Ishikawa (cell line): ENCODE data around the gene MTX1.

Experiments
- CEBPB ChIP-seq: IDR thresholded peaks from 2 replicates; pipeline ENCODE4 v1.6.1; 2012
- CREB1 ChIP-seq: IDR thresholded peaks from 2 replicates; pipeline ENCODE4 v1.6.1; 2012; ENCODE audit warnings: low read depth
- EGR1 ChIP-seq: IDR thresholded peaks from 2 replicates; pipeline ENCODE4 v1.6.1; 2012
- EP300 ChIP-seq: IDR thresholded peaks from 2 replicates; pipeline ENCODE4 v1.6.1; 2012; ENCODE audit warnings: borderline replicate concordance
- FOXM1 ChIP-seq: IDR thresholded peaks from 2 replicates; pipeline ENCODE4 v1.6.1; 2012; ENCODE audit warnings: low read depth, borderline replicate concordance
- MAX ChIP-seq: IDR thresholded peaks from 2 replicates; pipeline ENCODE4 v1.6.1; 2012
- NFIC ChIP-seq: IDR thresholded peaks from 2 replicates; pipeline ENCODE4 v1.6.1; 2012
- RAD21 ChIP-seq: IDR thresholded peaks from 2 replicates; pipeline ENCODE4 v1.6.1; 2012; ENCODE audit warnings: low read depth
- REST ChIP-seq: IDR thresholded peaks from 2 replicates; pipeline ENCODE4 v1.6.1; 2012; ENCODE audit warnings: low read depth, mild to moderate bottlenecking
- TAF1 ChIP-seq: IDR thresholded peaks from 2 replicates; pipeline ENCODE4 v1.6.1; 2012; ENCODE audit warnings: low read depth, mild to moderate bottlenecking
- TCF12 ChIP-seq: IDR thresholded peaks from 2 replicates; pipeline ENCODE4 v1.6.1; 2012; ENCODE audit warnings: low read depth
- TEAD4 ChIP-seq: IDR thresholded peaks from 2 replicates; pipeline ENCODE4 v1.6.1; 2012
- USF1 ChIP-seq: IDR thresholded peaks from 2 replicates; pipeline ENCODE4 v1.6.1; 2012
- YY1 ChIP-seq: IDR thresholded peaks from 2 replicates; pipeline ENCODE4 v1.6.1; 2012; ENCODE audit warnings: low read depth
- ZBTB7A ChIP-seq: IDR thresholded peaks from 2 replicates; pipeline ENCODE4 v1.6.1; 2012; ENCODE audit warnings: low read depth

Gene MTX1

GRCh38 chr1:155210314-155211104, 2.0 kb downstream of the MTX1 start:
- no peak for TF ChIP-seq RAD21
- TF ChIP-seq EGR1 = no peak
- TF ChIP-seq USF1 = no peak
- TF ChIP-seq NFIC = no peak
- no peak for TF ChIP-seq TEAD4
- TF ChIP-seq REST = no peak
- no peak for TF ChIP-seq YY1
- no peak for TF ChIP-seq MAX
- no peak for TF ChIP-seq CEBPB
- TF ChIP-seq FOXM1 = no peak
- TF ChIP-seq EP300 = no peak
- TF ChIP-seq TCF12 = no peak
- TF ChIP-seq ZBTB7A = no peak
- TF ChIP-seq TAF1 = no peak
- no peak for TF ChIP-seq CREB1

GRCh38 chr1:155218854-155219591, 10.5 kb downstream of the MTX1 start:
- TF ChIP-seq YY1 = peak; percentile 98
- TF ChIP-seq USF1 = peak; percentile 99
- TF ChIP-seq EGR1 = peak; percentile 71; the same call in 1 of the 2 replicates
- no peak for TF ChIP-seq TCF12

GRCh38 chr1:155219592-155220031, 11.1 kb downstream of the MTX1 start:
- TF ChIP-seq CREB1 (no peak), NFIC (no peak), CEBPB (no peak), EGR1 (peak; percentile 71; the same call in 1 of the 2 replicates), ZBTB7A (no peak), YY1 (peak; percentile 96), RAD21 (no peak), MAX (no peak), TEAD4 (no peak), REST (no peak), TCF12 (no peak), EP300 (no peak), FOXM1 (no peak), TAF1 (no peak), USF1 (peak; percentile 96)

- TF ChIP-seq RAD21 (no peak), FOXM1 (no peak), TAF1 (no peak), CREB1 (no peak), MAX (no peak), REST (no peak), EP300 (no peak), EGR1 (no peak)
These were observed 14.6 kb downstream of the MTX1 start for GRCh38 chr1:155223047-155223446.
